HepG2 (cell line): Measurements from ENCODE around the gene FAM234A. TPM values are rescaled to one million over a fixed set of nuclear protein-coding genes. Genes with fewer than 3 reads are reported as not detected.
A peak's percentile ranks its signal among the peaks of the same experiment; 100 is the strongest.

Source experiments
- FIP1L1 ChIP-seq: fragments of 200-400 bp; formaldehyde crosslinking; IDR thresholded peaks from 2 replicates; pipeline ENCODE4 v1.6.1; 2018; ENCODE audit warnings: low read depth, mild to moderate bottlenecking, low read length, moderate library complexity, borderline replicate concordance; ENCODE audit not compliant: insufficient read depth
- GLI4 ChIP-seq: sonication (generic); formaldehyde crosslinking; IDR thresholded peaks from 2 replicates; pipeline ENCODE4 v1.5.1; 2020; ENCODE audit warnings: missing genetic modification reagents, mild to moderate bottlenecking, moderate library complexity, borderline replicate concordance
- GTF2F1 ChIP-seq: fragments of 150-350 bp; IDR thresholded peaks from 2 replicates; pipeline ENCODE4 v1.6.1; 2014; ENCODE audit warnings: low read length
- HNRNPLL ChIP-seq: fragments of 200-400 bp; formaldehyde crosslinking; IDR thresholded peaks from 2 replicates; pipeline ENCODE4 v1.6.1; 2017; ENCODE audit warnings: mild to moderate bottlenecking, low read depth, low read length; ENCODE audit not compliant: poor library complexity, severe bottlenecking
- MYC ChIP-seq: sonication (generic); formaldehyde crosslinking; IDR thresholded peaks from 2 replicates; pipeline ENCODE4 v1.9.0; 2021; ENCODE audit warnings: missing genetic modification reagents, borderline replicate concordance
- THYN1 ChIP-seq: sonication (generic); formaldehyde crosslinking; IDR thresholded peaks from 2 replicates; pipeline ENCODE4 v1.8.1; 2023; ENCODE audit warnings: low read depth, mild to moderate bottlenecking, moderate library complexity, missing genetic modification reagents, borderline replicate concordance
- ZNF549 ChIP-seq: sonication (generic); formaldehyde crosslinking; IDR thresholded peaks from 2 replicates; pipeline ENCODE4 v1.5.0; 2020; ENCODE audit warnings: missing genetic modification reagents
- ZNF7 ChIP-seq: IDR thresholded peaks from 2 replicates; pipeline ENCODE4 v1.6.1; 2016; ENCODE audit warnings: missing biosample characterization, missing genetic modification reagents
- polyA plus RNA-seq, 8 experiments: library from polyadenylated mRNA; depleted of rRNA in 3 of 8; stranded (reverse) in 7 of 8; unstranded in 1 of 8; fragments of >200 nt; fragmentation: Illumina TruSeq in 4 of 8; extraction: Trizol in 4 of 8; gene quantifications; 2 replicates each; pipeline versions ENCODE4 v1.2.1 to v1.2.3, GENCODE V29; 2011 to 2016; ENCODE audit warnings: low read depth in 4 of 8, missing spikeins in 1 of 8, mixed read lengths in 1 of 8; ENCODE audit not compliant: insufficient read depth in 1 of 8
- total RNA-seq, 5 experiments: library from RNA; depleted of rRNA; stranded (reverse); fragments of >200 nt; fragmentation: Illumina TruSeq; extraction: Trizol; gene quantifications; 2 replicates each; pipeline ENCODE4 v1.2.3, GENCODE V29; 2016; ENCODE audit warnings: low read depth in 1 of 5
- TF ChIP-seq, protein P1 (sequence below), 2 experiments: fragments of 450-650 bp in 1 of 2; sonication (generic) in 1 of 2; formaldehyde crosslinking in 1 of 2; IDR thresholded peaks; 2 replicates each; pipeline versions ENCODE4 v1.6.1 to v1.8.0; 2016 to 2022; ENCODE audit warnings: antibody characterized with exemption in 1 of 2, mild to moderate bottlenecking in 1 of 2, missing genetic modification reagents in 1 of 2
- TF ChIP-seq, protein P2 (sequence below): sonication (generic); formaldehyde crosslinking; conservative IDR thresholded peaks from 2 replicates; pipeline ENCODE4 v1.4.0; 2020; ENCODE audit warnings: mild to moderate bottlenecking, missing genetic modification reagents, moderate library complexity
- TF ChIP-seq, protein P3 (sequence below): sonication (generic); formaldehyde crosslinking; IDR thresholded peaks from 2 replicates; pipeline ENCODE4 v1.5.0; 2020; ENCODE audit warnings: mild to moderate bottlenecking, missing genetic modification reagents, moderate library complexity

FAM234A gene
- total and polyA plus RNA-seq, 2 of the 13 experiments (the other 11 are each of a cell fraction or from before 2014, with no cell fraction given): 29.2 to 34.4 TPM

DNA sequence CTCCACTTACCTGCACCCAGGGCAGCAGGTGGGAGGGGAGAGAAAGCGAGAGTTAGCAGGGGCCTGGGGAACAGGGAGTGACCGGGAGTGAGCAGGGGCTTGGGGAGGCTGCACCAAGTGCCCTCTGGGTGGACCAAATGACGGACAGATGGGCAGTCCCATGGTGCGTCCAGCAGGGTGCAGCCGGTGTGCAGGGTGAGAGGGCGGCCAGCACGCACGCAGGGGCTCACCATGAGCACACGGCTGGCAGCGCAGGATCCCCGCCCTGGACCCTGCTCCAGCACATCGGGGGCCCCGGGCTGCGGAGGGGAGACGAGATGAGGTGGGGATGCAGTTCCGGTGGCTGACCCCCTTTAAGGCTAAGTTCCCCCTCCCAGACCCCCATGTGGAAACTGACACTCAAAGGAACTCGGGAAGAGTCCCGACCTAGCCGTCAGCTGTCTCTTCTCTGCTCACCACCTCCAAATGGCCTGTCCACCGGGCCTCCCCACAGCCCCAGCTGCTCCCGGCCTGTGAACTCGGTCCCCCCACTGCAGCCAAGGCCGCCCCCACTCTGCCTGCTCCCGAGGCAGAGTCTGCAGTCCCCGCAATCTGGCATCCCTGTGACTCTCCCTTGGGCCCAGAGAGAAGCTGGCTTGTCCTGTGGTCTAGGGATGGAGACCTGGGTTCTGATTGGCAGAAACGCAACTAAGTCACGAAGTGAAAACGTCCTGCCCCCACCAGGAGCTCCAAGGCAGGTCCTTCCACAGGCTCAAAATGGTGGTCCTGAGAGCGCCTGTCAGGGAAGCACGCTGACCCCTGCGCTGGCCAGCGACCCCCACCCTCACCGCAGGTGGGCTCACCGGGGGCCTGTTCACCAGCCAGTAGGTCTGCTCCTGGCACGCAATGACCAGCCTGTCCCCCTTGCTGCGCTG is 38.3 kb downstream of the FAM234A start (continued):
- TF ChIP-seq, protein P1, sequence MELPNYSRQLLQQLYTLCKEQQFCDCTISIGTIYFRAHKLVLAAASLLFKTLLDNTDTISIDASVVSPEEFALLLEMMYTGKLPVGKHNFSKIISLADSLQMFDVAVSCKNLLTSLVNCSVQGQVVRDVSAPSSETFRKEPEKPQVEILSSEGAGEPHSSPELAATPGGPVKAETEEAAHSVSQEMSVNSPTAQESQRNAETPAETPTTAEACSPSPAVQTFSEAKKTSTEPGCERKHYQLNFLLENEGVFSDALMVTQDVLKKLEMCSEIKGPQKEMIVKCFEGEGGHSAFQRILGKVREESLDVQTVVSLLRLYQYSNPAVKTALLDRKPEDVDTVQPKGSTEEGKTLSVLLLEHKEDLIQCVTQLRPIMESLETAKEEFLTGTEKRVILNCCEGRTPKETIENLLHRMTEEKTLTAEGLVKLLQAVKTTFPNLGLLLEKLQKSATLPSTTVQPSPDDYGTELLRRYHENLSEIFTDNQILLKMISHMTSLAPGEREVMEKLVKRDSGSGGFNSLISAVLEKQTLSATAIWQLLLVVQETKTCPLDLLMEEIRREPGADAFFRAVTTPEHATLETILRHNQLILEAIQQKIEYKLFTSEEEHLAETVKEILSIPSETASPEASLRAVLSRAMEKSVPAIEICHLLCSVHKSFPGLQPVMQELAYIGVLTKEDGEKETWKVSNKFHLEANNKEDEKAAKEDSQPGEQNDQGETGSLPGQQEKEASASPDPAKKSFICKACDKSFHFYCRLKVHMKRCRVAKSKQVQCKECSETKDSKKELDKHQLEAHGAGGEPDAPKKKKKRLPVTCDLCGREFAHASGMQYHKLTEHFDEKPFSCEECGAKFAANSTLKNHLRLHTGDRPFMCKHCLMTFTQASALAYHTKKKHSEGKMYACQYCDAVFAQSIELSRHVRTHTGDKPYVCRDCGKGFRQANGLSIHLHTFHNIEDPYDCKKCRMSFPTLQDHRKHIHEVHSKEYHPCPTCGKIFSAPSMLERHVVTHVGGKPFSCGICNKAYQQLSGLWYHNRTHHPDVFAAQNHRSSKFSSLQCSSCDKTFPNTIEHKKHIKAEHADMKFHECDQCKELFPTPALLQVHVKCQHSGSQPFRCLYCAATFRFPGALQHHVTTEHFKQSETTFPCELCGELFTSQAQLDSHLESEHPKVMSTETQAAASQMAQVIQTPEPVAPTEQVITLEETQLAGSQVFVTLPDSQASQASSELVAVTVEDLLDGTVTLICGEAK (IDR thresholded peaks at IDR 0.05): no peak
- TF ChIP-seq, protein P1 (CRISPR knock-in tag; IDR thresholded peaks at IDR 0.05): 0 out of 2 replicates have a peak, but pooled peaks have one; percentile 31
- TF ChIP-seq, protein P2, sequence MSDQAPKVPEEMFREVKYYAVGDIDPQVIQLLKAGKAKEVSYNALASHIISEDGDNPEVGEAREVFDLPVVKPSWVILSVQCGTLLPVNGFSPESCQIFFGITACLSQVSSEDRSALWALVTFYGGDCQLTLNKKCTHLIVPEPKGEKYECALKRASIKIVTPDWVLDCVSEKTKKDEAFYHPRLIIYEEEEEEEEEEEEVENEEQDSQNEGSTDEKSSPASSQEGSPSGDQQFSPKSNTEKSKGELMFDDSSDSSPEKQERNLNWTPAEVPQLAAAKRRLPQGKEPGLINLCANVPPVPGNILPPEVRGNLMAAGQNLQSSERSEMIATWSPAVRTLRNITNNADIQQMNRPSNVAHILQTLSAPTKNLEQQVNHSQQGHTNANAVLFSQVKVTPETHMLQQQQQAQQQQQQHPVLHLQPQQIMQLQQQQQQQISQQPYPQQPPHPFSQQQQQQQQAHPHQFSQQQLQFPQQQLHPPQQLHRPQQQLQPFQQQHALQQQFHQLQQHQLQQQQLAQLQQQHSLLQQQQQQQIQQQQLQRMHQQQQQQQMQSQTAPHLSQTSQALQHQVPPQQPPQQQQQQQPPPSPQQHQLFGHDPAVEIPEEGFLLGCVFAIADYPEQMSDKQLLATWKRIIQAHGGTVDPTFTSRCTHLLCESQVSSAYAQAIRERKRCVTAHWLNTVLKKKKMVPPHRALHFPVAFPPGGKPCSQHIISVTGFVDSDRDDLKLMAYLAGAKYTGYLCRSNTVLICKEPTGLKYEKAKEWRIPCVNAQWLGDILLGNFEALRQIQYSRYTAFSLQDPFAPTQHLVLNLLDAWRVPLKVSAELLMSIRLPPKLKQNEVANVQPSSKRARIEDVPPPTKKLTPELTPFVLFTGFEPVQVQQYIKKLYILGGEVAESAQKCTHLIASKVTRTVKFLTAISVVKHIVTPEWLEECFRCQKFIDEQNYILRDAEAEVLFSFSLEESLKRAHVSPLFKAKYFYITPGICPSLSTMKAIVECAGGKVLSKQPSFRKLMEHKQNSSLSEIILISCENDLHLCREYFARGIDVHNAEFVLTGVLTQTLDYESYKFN: no peak
- no peak for TF ChIP-seq GLI4 (CRISPR knock-in tag)
- TF ChIP-seq HNRNPLL: no peak
- peak; percentile 34; the same call in 1 of the 2 replicates for TF ChIP-seq MYC (CRISPR knock-in tag)
- TF ChIP-seq GTF2F1: no peak
- TF ChIP-seq FIP1L1: no peak
- TF ChIP-seq, protein P3, sequence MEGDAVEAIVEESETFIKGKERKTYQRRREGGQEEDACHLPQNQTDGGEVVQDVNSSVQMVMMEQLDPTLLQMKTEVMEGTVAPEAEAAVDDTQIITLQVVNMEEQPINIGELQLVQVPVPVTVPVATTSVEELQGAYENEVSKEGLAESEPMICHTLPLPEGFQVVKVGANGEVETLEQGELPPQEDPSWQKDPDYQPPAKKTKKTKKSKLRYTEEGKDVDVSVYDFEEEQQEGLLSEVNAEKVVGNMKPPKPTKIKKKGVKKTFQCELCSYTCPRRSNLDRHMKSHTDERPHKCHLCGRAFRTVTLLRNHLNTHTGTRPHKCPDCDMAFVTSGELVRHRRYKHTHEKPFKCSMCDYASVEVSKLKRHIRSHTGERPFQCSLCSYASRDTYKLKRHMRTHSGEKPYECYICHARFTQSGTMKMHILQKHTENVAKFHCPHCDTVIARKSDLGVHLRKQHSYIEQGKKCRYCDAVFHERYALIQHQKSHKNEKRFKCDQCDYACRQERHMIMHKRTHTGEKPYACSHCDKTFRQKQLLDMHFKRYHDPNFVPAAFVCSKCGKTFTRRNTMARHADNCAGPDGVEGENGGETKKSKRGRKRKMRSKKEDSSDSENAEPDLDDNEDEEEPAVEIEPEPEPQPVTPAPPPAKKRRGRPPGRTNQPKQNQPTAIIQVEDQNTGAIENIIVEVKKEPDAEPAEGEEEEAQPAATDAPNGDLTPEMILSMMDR (CRISPR knock-in tag): peak; percentile 78
- TF ChIP-seq ZNF7 (CRISPR knock-in tag): no peak
- no peak for TF ChIP-seq THYN1
- no peak for TF ChIP-seq ZNF549
